Measurements from ENCODE around the gene SLC39A2.

DNA sequence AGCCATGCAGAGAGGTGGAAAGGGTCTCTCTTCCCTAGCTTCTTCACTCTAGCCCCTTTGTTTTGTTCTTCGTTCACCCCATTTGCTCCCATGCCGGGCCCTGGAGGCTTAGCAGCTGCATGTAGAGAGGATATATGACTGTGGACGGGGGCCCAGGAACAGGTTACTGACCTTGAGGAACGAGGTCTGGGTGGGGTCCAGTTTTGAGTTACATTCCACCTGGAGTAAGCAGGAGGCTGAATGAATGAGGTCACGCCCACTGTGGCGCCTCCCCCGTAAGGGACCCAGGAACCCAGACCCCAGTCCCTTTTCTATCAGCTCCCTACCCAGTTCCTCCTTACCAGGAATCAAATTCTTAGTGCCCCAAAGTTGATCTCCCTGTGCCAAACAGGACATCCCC lies 19.2 kb downstream of the SLC39A2 start:
- TF ChIP-seq POLR2A (IDR thresholded peaks at IDR 0.05) (no peak), POLR2AphosphoS5 (IDR thresholded peaks at IDR 0.05) (no peak)
- TF ChIP-seq, protein P1, sequence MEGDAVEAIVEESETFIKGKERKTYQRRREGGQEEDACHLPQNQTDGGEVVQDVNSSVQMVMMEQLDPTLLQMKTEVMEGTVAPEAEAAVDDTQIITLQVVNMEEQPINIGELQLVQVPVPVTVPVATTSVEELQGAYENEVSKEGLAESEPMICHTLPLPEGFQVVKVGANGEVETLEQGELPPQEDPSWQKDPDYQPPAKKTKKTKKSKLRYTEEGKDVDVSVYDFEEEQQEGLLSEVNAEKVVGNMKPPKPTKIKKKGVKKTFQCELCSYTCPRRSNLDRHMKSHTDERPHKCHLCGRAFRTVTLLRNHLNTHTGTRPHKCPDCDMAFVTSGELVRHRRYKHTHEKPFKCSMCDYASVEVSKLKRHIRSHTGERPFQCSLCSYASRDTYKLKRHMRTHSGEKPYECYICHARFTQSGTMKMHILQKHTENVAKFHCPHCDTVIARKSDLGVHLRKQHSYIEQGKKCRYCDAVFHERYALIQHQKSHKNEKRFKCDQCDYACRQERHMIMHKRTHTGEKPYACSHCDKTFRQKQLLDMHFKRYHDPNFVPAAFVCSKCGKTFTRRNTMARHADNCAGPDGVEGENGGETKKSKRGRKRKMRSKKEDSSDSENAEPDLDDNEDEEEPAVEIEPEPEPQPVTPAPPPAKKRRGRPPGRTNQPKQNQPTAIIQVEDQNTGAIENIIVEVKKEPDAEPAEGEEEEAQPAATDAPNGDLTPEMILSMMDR (IDR thresholded peaks at IDR 0.05), result no peak
